ENCODE data around the gene ERAL1.

The ERAL1 gene

GRCh38 chr17:28812748-28813377 lies 42.0 kb upstream of the ERAL1 start:
- DNase-seq, result peak; percentile 42
- in situ Hi-C loops (cut with HindIII; ENCODE audit: low pct_ligation_motif_present, low sequenced_read_pairs), result no loop called here
- Histone ChIP-seq H3K27me3 (replicated peaks) (no peaks in the 10 kb centered on the region), H3K4me3 (ENCODE audit: low read depth, low read length) (peak overlapping the region; percentile 94), H3K27ac (peak overlapping the region; percentile 93), H3K36me3 (replicated peaks) (no peaks in the 10 kb centered on the region)
- TF ChIP-seq, protein P1, sequence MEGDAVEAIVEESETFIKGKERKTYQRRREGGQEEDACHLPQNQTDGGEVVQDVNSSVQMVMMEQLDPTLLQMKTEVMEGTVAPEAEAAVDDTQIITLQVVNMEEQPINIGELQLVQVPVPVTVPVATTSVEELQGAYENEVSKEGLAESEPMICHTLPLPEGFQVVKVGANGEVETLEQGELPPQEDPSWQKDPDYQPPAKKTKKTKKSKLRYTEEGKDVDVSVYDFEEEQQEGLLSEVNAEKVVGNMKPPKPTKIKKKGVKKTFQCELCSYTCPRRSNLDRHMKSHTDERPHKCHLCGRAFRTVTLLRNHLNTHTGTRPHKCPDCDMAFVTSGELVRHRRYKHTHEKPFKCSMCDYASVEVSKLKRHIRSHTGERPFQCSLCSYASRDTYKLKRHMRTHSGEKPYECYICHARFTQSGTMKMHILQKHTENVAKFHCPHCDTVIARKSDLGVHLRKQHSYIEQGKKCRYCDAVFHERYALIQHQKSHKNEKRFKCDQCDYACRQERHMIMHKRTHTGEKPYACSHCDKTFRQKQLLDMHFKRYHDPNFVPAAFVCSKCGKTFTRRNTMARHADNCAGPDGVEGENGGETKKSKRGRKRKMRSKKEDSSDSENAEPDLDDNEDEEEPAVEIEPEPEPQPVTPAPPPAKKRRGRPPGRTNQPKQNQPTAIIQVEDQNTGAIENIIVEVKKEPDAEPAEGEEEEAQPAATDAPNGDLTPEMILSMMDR (IDR thresholded peaks at IDR 0.05; ENCODE audit: low read depth, low read length, missing control alignments), result no peak

GRCh38 chr17:28816540-28816939 lies 38.3 kb upstream of the ERAL1 start:
- no peaks in the 10 kb centered on the region for H3K27me3 ChIP-seq (replicated peaks)
- TF ChIP-seq, protein P1 (IDR thresholded peaks at IDR 0.05; ENCODE audit: low read depth, low read length, missing control alignments), result no peak
- no peaks in the 10 kb centered on the region for H3K36me3 ChIP-seq (replicated peaks)
- no peak overlapping the region for H3K4me3 ChIP-seq (ENCODE audit: low read depth, low read length)
- in situ Hi-C loops (cut with HindIII; ENCODE audit: low pct_ligation_motif_present, low sequenced_read_pairs), result no loop called here
- H3K27ac ChIP-seq, result no peak overlapping the region
- DNase-seq, result no peak

GRCh38 chr17:28818819-28819221 lies 36.0 kb upstream of the ERAL1 start:
- no peaks in the 10 kb centered on the region for H3K36me3 ChIP-seq (replicated peaks)
- H3K4me3 ChIP-seq (ENCODE audit: low read depth, low read length), result no peak overlapping the region
- H3K27ac ChIP-seq, result no peak overlapping the region
- TF ChIP-seq, protein P1 (IDR thresholded peaks at IDR 0.05; ENCODE audit: low read depth, low read length, missing control alignments), result no peak
- in situ Hi-C loops (cut with HindIII; ENCODE audit: low pct_ligation_motif_present, low sequenced_read_pairs), result no loop called here
- DNase-seq, result no peak
- H3K27me3 ChIP-seq (replicated peaks), result no peaks in the 10 kb centered on the region

- in situ Hi-C loops (cut with HindIII; ENCODE audit: low pct_ligation_motif_present, low sequenced_read_pairs), result no loop called here
These were observed 35.2 kb upstream of the ERAL1 start for GRCh38 chr17:28819582-28819981.

DNA sequence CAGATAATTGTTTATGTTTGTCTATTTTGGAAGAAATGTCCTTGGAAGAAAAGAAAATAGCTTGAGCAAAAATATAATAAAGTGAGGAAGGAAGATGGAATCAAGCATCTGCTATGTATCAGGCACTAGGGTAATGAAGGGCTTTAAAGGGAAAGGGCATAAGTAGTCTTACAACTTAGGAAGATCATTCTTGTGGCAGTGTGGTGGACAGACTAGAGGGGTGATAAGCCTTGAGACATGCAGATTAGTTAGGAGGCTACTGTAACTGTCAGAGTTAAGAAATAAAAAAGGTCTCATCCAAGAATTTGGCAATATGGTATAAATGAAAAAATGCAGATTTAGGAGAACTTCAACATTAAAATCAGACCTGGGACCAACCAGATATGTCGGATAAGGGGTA lies 27.1 kb upstream of the ERAL1 start:
- in situ Hi-C loops (cut with HindIII; ENCODE audit: low pct_ligation_motif_present, low sequenced_read_pairs), result no loop called here
- Histone ChIP-seq H3K27ac (no peak overlapping the region), H3K4me3 (ENCODE audit: low read depth, low read length) (no peak overlapping the region), H3K27me3 (replicated peaks) (no peaks in the 10 kb centered on the region), H3K36me3 (replicated peaks) (no peaks in the 10 kb centered on the region)
- DNase-seq, result no peak
- TF ChIP-seq, protein P1 (IDR thresholded peaks at IDR 0.05; ENCODE audit: low read depth, low read length, missing control alignments), result no peak

More at GRCh38 chr17:28819582-28819981, 35.2 kb upstream of the ERAL1 start:
- H3K27ac ChIP-seq, result no peak overlapping the region
- H3K4me3 ChIP-seq (ENCODE audit: low read depth, low read length), result no peak overlapping the region
- TF ChIP-seq, protein P1 (IDR thresholded peaks at IDR 0.05; ENCODE audit: low read depth, low read length, missing control alignments), result no peak
- DNase-seq, result no peak
- no peaks in the 10 kb centered on the region for H3K36me3 ChIP-seq (replicated peaks)
- H3K27me3 ChIP-seq (replicated peaks), result no peaks in the 10 kb centered on the region
